IPS-18c (cell line): ENCODE results near the gene CFAP46.
"Not testable (repeated sequence)": the region's sequence is repeated elsewhere in the genome, so short reads cannot be mapped to it uniquely, and the experiment has no call there.

Experiments
- H3K4me3 ChIP-seq: 2 replicates; pipeline ENCODE4 v1.7.0; 2013; ENCODE audit warnings: low read depth, mild to moderate bottlenecking, low read length, moderate library complexity; ENCODE audit not compliant: insufficient read depth
- H3K9me3 ChIP-seq: one replicate; pipeline ENCODE4 v1.6.1; 2013; ENCODE audit warnings: mild to moderate bottlenecking, low read length, moderate library complexity; ENCODE audit not compliant: control insufficient read depth, insufficient read depth

CFAP46 gene

GRCh38 chr10:132970641-132971438, 28.5 kb upstream of the CFAP46 start:
- H3K9me3 ChIP-seq = peaks cover 2% of the 10 kb centered on the region
- H3K4me3 ChIP-seq = no peak overlapping the region; the same call in 1 of the 2 replicates

DNA sequence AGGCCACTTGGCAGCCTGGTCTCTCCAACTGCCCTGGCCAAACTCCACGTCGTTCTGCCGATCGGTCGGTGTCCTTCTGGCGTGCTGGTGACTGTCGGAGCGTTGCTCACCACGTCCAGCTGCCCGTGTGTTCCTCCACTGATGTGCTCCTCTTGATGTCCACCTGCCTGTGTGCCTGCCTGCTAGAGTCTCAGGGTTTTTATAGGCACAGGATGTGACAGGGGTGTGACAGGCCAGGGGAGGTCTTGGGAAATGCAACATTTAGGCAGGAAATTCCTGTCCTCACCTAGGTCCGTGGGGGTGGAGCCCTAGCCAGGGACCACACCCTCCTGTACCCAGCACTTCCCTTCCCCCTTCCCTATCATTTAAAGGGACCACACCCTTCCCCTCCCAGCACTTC, 25.2 kb upstream of the CFAP46 start:
- H3K4me3 ChIP-seq = no peak overlapping the region
- H3K9me3 ChIP-seq = peaks cover 2% of the 10 kb centered on the region

- Histone ChIP-seq H3K9me3 (peaks cover 2% of the 10 kb centered on the region), H3K4me3 (no peak overlapping the region)
These were observed 23.2 kb upstream of the CFAP46 start for GRCh38 chr10:132965411-132966057.

DNA sequence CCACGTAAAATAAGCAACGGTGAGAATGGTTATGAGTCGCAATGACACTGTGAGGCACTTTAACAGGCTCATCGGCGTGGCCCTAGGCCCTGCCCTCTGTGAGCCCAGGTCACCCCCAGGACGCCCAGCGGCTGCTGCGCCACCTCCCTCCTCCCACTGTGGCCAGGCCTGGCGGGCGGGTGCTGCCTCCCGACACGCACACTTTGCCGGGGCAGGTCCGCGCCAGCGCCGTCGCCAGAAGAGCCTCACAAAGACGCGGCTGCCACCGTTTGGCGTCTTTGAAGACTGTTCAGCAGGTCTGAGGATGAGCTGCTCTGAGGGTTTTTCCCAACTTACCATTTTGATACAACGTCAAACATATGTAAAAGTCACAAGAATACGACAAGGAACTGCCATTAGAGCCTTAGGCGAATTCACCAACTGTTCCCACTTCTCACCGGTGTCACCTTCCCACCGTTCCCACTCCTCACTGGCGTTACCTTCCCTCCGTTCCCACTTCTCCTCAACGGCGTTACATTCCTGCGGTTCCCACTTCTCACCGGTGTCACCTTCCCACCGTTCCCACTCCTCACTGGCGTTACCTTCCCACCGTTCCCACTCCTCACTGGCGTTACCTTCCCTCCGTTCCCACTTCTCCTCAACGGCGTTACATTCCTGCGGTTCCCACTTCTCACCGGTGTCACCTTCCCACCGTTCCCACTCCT, 22.5 kb upstream of the CFAP46 start:
- not testable (repeated sequence) for H3K9me3 ChIP-seq, H3K4me3 ChIP-seq

DNA sequence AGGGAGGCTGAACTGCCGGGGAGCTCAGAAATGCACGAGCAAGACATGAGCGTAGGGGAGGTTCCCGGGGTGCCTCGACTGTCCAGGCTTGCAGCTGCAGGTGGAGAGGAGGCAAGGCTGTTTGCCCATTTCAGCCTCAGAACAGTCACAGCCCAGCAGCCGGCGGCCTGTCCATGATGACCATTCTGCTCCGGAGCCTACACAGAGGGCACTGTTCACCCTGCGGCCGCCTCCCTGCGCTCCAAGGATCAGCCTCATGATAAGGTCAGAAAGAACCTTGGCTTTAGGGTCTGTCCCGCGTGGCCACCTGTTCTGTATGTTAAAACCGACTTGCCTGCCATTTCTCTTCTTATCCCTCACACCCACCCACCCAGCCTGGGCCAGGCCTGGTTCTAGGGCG, 21.9 kb upstream of the CFAP46 start:
- H3K9me3 ChIP-seq = no peaks in the 10 kb centered on the region
- H3K4me3 ChIP-seq = no peak overlapping the region

DNA sequence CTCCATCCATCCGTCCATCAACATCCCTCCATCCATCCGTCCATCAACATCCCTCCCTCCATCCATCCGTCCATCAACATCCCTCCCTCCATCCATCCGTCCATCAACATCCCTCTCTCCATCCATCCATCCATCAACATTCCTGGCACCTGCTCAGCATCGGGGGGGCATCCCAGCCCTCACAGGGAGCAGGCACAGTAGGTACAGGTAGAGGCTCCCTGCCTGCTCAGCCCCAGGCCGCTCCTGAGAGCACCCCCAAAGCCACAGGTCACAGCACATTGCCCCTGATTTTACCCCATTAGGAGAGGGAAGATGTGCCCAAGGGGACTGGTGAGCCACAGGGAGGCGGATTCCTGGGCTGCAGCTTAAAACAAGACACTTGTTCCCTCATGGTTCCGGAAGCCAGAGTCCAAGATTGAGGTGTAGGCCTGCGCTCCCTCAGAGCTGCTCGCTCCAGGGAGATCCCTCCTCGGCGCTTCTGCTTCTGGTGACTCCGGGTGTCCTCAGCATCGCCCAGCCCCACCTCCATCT, 21.1 kb upstream of the CFAP46 start:
- no peak overlapping the region for H3K4me3 ChIP-seq

DNA sequence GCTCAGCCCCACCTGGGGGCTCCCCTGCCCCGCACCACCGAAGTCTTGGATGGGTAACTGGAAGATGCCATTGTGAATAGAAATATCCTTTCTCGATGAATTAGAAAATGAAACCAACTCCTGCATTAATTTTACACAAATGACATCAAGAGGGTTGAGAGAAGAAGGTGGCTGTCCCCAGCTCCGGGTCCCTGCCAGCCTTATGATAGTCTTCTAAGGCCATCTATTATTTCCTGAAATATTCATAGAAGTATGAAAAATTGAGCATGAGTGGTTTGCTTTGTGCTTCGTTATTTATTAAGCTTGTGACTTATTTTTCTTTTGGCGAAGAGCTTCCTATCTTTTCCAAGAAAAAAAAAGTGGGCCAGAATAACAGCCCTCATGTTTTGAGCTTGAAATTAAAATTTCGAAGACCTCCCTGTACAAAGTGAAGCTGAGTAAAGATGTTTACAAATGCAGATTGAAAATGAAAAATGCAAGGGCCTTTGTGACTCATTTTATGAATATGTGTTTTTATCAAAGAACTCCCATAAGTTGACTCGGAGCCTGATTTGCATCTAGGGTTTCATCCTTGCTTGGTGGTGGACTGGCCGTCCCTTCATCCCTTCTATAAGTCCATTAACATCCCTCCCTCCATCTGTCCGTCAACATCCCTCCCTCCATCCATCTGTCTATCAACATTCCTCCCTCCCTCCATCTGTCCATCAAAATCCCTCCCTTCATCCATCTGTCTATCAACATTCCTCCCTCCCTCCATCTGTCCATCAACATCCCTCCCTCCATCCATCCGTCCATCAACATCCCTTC, 20.5 kb upstream of the CFAP46 start:
- no peak overlapping the region; the same call in 1 of the 2 replicates for H3K4me3 ChIP-seq
- no peaks in the 10 kb centered on the region for H3K9me3 ChIP-seq

More for the DNA sequence above, 21.1 kb upstream of the CFAP46 start:
- H3K9me3 ChIP-seq = no peaks in the 10 kb centered on the region

DNA sequence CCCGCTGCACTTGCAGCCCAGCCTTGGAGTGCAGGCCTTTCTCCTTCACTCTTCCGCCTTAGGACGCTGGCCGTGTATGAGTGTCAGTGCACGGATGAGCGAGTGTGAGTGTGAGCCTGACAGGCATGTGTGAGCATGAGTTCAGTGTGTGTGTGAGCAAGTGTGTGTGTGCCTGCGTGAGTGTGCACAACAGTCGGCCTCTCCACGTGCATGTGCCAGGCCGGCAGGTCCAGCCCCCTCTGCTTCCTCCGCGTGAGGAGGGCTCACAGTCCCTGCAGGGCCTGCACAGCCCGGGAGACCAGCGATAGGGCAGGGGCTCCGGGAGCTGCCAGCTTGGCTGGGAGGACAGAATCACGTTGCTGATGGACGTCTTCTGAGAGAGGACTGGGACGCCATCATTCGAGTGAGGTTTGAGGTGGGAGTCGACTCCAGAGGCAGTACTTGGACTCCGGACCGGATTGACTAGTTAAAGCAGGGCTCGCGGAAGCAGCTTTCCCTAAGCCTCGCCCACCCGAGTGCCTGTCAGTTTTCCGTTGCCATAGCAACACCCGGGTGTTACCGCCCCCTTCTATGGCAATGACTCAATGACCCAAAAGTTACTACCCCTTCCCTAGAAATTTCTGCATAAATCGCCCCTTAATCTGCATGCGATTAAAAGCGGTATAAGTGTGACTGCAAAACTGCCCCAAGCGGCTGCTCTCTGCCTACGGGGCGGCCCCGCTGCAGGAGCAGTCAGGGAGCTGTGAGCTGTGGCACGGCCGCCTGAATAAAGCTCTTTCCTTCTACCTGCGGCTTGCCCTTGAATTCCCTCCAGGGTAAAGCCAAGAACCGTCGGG, 19.6 kb upstream of the CFAP46 start:
- no peak overlapping the region; the same call in none of the 2 replicates for H3K4me3 ChIP-seq
- H3K9me3 ChIP-seq = no peaks in the 10 kb centered on the region

GRCh38 chr10:132961420-132961786, 19.0 kb upstream of the CFAP46 start:
- H3K9me3 ChIP-seq = no peaks in the 10 kb centered on the region
- no peak overlapping the region for H3K4me3 ChIP-seq

GRCh38 chr10:132960631-132961419, 18.5 kb upstream of the CFAP46 start:
- no peaks in the 10 kb centered on the region for H3K9me3 ChIP-seq
- H3K4me3 ChIP-seq = no peak overlapping the region

DNA sequence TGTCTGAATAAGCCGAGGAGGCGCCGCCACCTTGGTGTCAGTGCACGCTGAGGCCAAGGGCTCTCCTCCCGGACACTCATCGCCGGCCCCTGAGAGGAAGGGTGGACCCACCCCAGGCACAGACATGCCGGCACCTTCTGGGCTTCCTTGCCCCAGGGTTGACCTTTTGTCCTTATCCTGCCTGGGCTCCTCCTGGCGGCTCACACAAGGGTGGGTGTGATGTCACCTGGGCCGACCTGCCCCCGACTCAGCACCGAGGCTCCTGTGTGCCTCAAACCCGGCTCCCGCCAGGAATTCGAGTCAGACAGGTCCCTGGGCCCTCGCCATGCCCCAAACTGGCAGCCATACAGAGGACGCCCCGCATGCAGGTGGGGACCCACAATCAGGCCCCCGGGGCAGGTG, 17.7 kb upstream of the CFAP46 start:
- no peak overlapping the region for H3K4me3 ChIP-seq
- H3K9me3 ChIP-seq = no peaks in the 10 kb centered on the region

DNA sequence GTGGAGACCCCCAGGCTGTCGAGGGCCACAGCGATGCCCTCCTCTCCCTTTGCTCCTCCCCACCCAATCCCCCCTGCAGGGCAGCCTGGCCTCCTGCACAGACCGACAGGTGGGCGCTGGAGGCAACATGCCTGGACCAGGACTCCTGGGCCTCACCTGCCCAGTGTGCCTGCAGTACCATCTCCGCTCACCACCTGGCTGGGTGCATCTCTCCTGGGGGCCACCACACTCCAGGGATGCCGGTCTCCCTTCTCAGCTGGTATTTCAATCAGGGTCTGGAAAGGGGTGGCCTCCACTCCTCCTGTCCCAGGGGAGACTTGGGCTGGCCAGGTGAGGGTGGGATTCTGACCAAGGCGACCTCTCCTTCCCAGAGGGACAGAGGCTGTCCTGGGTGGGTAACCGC, 17.2 kb upstream of the CFAP46 start:
- Histone ChIP-seq H3K9me3 (no peaks in the 10 kb centered on the region), H3K4me3 (no peak overlapping the region)

- Histone ChIP-seq H3K4me3 (no peak overlapping the region), H3K9me3 (no peaks in the 10 kb centered on the region)
These were observed 16.7 kb upstream of the CFAP46 start for GRCh38 chr10:132958883-132959558.

DNA sequence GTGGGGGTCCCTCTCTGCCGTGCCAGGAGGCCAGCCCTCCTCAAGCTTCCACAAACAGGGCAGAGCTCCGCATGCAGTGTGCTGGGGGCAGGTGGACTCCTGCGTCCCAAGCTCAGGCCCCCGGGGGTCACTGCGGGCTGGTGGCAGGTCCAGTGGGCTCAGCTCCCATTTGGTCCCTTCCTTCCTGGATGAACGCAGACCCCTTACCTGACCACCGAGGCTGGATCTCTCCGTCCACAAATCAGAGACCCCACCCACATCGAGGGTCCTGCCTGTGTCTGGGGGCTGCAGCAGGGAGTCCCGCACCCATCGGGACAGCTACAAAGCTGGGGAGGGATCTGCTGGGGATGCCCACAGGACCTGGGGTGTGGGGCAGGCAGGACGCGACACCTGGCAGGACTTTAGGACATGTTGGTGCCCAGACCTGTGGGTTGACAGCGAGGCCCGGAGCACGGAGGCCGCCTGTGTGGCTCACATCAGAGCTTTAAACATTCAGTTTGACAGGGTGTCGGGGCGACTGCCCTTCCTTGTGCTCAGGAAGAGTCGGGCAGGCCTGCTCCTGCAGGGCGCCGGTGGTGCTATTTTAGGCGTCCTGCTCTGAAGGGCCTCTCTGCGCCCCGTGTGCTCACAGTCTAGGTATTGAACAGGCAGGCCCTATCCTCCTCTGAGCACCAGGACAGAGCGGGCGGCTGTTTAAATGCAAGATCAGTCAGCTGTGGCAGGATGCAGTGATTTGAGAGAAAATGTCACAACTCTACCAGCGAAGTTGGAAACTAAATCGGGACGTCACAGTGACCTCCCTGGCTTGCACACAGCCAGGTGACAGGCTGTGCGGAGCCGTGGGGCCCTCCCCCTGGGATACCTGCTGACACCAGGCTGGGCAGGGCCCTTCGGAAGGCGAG, 15.9 kb upstream of the CFAP46 start:
- Histone ChIP-seq H3K4me3 (no peak overlapping the region), H3K9me3 (no peaks in the 10 kb centered on the region)
